Stimulated activated CD4-positive, alpha-beta T cell treated with anti-CD3 and anti-CD28 coated beads, Interleukin-12 subunit alpha, Interleukin-12 subunit beta, amount 100 ng/mL, for 48 hours (primary cell): Measurements from ENCODE around the gene RECQL5.
"Not testable (repeated sequence)": the region's sequence is repeated elsewhere in the genome, so short reads cannot be mapped to it uniquely, and the experiment has no call there.

Experiments used
- DNase-seq, 3 donors: peaks; one replicate each; pipeline ENCODE4 v3.0.0-alpha.2; 2020; ENCODE audit warnings: low read depth in 2 of 3, low spot score in 1 of 3

The RECQL5 gene

DNA sequence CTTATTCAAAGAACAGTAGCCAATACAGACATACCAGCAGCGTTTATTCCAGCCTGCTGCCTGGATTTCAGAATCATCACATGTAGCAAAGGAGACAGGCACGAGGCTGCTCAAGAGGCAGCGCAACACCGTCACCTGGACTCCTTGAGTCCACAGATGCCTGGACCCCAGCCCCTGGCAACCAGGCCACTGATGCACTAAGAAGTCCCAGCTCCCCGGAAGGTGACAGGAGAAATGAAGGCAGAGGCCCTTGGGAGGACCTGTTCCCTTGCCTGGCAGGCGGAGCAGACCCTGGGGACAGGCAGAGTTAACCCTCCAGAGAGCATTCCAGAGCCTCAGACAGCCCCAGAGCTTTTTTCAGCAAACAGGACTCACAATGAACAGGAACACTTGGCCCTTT is 17.3 kb downstream of the RECQL5 start:
- DNase-seq, result no peak

DNA sequence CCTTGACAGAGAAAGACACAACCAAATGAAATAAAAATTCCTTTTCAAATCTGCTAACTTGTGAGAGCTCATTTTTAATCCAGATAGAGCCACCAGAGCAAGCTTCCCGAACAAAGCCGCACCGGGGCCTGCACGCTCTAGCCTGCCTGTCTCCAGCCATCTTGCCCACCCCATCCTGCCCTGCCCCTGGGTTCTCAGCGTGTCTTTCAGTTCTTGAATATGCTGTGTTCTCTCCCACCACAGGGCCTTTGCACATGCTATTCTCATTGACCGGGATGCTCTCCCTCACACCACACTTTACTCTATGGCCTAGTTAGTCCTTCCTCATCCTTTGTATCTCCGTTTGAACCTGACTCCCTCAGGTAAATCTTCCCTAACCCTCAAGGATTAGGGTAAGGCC is 19.0 kb downstream of the RECQL5 start:
- DNase-seq, result no peak

DNA sequence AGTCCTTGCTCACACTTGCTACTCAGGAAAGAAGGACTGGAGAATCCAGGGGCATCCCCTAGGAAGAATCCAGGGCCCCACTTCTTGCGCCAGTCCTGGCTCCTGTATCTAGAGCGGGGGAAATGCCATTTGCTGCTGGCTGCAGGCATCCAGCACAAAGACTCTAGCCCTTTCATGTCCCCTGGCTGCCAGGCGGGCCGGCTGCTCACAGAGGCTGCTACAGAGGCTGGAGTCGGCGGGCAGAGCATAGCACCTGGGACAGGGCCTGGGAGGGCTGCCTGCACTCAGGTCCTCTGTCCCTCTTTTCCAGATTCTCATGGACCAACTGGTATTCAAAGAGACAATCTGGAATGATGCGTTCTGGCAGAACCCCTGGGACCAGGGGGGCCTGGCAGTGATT is 19.9 kb downstream of the RECQL5 start:
- no peak for DNase-seq

DNA sequence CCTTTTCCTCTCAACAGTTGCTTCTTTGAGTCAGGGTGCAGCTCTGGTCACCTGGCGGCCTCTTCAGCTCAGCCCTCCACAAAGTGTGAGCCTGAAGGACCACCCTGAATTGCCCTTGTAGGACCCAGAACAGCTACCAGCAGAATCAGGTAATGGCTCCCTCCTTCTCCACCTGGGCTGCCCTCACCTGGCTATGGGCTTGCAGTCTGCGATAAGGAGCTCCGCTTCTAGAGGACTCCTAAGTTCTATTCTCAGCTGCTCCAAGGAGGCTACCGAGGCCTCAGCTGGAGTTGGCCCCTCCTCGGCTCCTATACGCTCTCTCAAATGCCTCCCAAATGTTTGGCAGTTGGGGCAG is 20.3 kb downstream of the RECQL5 start:
- DNase-seq, result no peak

DNA sequence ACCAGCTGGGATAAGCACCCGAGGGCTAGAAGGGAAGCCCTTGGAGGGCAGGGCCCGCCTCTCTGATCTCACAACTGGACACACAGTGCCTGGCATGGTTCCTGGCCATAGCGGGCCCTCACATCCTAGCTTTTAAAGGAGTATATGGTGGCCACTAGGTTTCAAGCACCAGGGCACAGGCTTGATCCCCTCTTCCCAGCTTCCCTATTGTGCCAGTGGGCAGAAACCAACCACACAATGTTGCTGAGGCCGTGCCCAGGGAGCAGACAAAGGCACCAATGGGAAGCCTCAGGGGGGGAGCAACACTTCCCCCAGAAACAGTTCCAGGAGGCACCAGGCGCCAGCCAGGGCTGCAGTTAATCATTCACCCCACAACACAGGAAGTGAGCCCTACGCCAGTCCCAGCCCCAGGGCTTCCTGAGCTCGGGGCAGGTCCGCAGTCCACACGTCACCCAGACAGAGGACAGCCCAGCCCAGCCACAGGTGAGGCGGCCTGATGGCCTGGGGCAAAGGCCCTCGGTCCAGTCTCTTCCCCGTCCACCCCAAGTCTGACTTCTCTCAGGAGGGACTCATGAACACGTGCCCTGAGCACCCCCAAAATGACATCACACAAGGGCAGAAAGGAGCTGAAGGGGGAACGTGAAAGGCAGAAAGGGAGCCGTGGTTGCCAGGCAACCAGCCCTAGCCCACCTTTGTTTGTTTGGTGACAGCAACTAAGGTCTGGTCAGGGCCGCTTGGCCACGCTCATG is 20.9 kb downstream of the RECQL5 start:
- DNase-seq, result no peak

DNA sequence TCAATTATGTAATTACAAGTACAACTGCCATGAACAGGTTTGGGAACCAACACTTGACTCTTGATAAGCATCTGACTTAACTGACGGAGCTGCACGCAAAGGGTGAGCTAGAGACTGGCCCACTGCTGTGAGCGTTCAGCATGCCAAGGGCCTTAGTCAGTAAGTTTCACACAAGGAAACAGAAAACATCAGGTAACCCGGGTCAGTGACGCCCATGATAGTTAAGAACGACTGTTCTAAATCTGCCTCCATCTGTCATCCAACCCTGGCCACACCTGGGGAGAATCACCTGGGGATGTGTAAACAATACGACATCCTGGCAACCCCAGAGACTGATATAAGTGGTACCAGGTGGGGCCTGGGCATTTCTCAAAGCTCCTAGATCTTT is 21.5 kb downstream of the RECQL5 start:
- DNase-seq, result no peak

DNA sequence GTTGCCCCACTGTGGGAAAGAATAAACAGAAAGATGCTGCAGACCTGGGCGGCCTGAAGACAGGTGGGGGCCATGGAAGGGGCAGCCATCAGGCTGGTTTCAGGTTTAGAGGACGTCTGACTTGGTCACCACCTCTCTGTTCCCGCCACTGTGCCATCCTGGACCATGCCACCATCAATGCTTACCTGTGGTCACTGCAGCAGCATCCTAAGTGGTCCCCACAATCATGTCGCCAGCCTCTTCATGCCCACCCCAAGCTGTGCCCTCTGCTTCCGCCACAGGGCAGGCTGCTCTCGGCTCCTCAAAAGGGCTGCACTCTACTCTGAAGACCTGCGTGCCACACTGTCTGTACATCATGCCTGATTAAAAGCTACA is 23.3 kb downstream of the RECQL5 start:
- DNase-seq, result no peak

DNA sequence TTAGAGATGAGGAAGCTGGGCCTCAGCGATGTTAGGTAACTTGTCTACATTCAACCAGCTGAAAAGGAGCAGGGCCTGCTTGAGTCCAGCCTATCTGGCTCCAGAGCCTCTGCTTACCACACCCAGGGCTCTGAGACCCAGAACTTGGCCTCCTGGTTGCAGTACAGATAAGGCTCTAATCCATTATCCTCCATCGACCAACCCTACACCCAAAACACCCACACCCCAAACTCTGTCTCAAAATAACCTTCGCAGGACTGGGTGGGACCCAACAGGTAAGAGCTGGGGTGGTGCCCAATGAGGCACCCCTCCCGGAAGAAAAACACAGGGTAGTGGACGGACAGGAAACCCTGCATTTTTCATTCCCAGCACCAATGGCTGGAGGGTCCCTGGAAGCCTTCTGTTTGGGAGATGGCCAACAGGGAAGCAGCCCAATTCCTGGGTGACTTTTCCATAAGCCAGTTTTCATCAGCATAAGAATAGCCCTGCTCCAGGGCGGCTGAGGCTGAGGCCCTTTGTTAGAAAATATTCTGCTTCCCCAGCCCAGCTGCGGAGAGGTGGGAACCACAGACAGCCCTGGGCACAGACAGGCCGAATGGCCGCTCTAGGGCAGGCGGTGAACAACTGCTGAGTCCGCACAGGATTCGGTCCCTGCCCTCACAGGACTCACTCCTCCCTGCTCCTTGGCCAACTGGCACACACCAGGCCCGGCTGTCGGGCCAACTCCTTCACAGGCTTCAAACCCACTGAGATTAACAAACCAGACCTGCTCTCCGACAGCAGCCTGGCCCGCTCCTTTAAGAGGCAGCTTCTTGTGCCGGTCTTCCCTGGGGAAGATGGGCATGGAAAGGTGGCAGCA is 23.9 kb downstream of the RECQL5 start:
- DNase-seq, result no peak

DNA sequence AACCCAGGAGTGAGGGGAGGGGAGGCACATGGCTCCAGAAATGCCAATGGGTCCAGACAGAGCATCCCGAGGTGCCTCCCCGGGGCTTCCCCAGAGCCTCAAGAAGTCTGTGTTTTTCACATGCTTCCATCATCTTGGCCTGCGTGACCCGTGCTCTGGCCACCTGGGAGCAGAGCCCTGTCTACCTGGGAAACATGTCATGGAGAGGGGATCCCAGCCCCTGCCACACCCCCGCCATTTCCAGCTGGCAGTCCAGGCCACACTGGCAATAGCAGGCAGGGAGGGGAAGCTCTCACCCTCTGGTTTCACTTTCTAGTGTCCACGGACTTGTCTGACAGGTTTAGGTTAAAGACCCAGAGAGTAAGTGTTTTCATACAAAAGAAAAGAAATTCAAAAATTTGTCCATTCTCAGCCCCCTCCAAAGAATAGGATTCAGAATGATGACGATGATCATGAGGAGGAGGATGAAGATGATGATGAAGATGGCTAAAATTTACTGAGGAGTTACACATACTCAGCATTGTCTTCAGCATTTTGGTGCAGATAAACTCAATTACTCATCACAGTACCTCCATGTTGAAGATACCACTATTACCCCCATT is 24.7 kb downstream of the RECQL5 start:
- no peak for DNase-seq

DNA sequence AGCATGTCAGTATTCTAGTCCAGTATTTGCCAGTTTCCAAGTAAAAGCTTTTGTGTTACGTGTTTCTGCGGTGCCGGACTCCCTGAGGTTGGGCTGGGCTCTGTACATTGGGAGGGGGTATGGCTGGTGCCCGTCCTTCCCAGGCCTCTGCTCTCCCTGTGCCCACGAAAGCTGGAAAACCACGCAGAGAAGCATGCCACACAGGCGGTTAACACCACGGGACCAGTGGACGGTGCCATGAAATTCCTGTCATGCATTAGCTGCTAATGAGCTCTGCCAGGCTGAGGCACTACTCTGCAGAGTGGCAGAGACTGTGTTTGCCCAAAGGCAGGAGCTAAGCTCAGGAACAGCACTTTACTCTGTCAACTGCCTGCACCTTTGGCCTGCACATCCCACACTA is 25.6 kb downstream of the RECQL5 start:
- no peak for DNase-seq

DNA sequence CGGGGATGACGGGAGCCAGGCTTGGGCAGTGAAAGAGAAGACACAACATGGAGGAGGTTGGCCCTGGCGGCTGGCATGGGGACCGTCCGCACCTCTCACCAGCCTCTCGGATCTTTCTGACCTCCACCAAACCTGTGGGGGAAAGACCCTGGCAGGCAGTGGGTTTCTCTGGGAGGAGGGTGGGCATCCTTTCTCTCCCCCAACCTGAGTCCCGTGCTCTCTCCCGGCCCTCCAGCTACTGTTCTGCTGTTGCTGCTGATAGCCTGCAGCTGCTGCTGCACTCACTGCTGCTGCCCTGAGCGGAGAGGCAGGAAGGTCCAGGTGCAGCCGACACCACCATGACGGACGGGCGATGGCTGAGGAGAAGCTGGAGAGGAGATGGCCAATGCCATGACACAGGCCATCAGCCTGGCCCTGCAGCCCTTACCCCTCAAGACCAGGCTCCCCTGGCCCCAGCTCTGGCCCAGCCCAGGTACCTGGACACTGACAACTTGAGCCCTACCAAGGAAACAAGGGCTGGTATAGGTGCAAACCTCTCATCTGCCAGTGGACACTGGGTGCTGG is 26.3 kb downstream of the RECQL5 start:
- DNase-seq, result no peak

DNA sequence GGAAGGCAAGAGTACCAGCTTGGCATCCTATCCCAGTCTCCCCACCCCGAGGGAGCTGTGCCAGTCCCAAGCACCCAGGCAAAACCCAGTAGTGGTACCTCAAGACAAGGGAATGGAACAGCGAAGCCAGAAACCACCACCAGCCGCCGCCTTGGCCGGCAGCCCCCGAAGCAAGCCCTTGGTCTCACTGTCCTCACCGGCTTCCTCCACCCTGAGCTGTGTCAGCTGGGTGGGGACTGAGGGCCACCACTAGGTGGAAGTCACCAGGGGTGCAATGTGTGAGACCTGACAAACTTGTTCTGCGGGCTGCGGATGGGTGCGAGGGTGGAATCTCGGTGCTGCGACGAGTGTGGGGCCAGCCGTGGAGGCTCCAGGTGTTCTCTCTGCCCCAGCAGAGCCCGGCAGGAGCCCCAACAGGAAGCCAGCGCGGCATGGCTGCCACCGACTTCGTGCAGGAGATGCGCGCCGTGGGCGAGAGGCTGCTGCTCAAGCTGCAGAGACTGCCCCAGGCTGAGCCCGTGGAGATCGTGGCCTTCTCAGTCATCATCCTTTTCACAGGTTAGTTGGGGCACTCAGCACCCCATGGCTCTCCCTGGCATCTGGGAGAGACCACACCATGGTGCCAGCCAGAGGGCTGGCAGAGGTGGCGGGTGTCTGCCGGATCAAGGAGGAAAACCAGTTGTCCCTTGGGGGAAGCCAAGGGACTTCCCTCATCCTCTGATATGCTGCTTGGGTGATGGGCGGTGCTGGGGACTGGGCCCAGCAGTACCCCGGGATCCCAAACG is 27.0 kb downstream of the RECQL5 start:
- DNase-seq, result no peak

DNA sequence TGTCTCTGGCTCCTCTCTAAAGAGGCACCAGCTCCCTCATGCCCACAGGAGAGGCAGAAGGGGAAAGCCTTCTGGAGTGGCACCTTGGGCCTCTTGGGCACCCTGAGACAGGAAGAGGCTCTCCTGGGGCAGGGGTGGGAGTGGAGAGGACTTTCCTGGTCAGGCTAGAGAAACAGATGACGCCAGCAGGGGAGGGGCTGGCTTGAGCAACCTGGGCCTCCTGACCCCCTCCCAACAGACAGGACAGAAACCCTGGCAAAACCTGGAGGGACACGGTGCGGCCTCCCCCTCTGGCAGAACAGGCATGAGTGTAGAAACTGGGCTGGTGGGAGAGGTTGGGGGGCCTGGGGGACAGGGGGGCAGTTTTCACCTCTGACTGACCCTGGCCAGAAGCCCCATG is 27.6 kb downstream of the RECQL5 start:
- no peak for DNase-seq

DNA sequence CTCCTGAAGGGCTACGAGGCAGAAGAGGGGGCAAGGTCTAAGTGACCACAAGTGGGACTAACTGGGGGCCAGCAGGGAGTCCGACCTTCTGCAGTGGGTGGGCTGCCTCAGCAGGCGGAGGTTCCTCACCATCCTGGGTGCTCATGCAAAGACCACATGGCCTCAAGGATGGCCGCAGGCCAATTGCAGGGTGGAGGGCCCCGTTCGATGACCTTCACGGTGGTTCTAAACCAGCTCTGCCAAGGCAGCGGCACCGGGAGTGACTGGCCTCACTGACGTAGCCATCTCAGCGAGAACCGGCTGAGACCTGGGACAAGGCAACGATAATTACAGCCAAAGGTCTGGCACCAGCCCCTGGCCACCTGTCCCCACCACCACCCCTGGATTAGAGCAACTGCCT is 28.1 kb downstream of the RECQL5 start:
- DNase-seq, result no peak

DNA sequence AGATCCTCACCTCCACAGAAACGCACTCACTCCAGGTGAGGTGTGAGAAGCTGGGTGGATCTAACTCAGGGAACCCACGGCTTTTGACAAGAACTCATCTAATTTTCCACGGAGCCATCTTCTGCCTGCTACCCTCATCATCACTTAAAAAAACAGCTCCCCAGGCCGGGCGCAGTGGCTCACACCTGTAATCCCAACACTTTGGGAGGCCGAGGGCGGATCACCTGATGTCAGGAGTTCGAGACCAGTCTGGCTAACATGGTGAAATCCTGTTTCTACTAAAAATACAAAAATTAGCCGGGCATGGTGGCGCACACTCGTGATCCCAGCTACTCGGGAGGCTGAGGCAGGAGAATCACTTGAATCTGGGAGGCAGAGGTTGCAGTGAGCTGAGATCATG is 28.9 kb downstream of the RECQL5 start:
- DNase-seq, result not testable (repeated sequence)

DNA sequence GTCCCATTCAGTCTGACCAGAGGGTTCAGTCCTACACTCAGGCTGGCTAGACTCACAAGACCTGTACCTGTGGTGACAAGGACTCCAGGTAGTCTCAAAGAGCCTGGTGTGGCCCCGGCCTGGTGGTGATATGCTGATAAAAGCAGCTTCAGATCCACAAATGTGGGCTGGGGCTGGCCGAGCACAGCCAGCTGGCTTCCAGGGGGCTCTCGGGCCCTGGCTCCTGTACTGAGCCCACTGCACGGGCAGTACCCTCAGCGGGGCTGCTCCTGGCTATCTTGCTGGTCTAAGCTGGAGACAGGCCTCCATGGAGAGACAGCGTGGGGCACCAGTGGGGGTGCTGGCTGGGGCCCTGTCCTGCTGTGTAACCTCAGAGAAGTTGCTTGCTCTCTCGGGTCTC is 29.4 kb downstream of the RECQL5 start:
- no peak for DNase-seq

DNA sequence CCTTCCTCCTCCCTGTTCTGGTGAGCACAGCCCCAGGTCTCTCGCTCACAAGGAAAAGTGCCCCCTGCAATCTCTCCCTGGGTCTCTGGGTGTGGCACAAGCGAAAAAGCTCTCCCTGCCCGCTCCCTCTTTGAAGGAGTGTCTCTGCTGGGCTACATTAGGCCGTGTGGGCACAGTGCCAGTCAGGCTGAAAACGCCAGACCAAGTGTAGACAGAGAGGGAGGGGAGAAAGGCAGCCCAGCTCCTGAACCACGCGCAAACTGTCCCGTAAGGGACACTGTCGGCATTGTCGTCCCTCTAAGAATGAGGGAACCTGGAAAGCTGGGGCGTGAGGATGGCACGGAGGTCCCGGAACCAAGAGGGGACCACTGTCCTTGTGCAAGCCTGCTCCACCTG is 29.8 kb downstream of the RECQL5 start:
- no peak for DNase-seq

DNA sequence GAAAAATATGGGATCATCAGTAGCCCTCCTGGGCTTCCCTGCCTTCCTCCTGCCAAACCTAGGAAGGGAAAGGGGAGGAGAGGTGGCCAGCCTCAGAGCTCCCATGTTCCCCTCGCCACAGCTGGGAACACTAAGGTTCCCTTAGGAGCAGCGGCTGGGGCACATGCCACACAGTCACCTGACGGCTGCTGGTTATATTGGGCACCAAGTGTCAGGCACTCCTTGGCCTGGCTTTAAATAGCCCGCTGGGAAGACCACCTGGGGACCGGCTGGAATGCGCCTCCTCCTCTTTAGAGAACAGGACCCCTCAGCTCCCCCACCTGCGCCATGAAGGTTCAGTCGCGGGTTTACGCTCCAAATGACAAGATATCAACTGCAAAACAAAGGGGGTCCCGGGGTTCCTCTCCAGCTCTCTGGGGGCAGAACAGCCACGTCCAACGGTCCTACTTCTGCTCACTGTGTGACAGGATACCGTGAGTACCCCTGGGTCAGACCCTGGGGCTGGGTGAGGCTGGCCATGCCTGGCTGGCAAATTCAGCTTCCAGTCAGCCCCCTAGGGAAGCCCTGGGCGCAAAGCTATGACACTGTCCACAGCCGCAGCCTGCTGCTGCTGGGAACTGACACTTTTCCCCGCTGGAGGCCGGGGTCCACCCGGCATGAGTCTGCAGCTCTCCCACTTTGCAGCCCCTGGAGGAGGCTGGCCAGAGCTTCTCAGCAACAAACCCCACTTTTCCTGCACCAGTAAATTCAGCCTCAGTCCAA is 30.4 kb downstream of the RECQL5 start:
- no peak for DNase-seq

DNA sequence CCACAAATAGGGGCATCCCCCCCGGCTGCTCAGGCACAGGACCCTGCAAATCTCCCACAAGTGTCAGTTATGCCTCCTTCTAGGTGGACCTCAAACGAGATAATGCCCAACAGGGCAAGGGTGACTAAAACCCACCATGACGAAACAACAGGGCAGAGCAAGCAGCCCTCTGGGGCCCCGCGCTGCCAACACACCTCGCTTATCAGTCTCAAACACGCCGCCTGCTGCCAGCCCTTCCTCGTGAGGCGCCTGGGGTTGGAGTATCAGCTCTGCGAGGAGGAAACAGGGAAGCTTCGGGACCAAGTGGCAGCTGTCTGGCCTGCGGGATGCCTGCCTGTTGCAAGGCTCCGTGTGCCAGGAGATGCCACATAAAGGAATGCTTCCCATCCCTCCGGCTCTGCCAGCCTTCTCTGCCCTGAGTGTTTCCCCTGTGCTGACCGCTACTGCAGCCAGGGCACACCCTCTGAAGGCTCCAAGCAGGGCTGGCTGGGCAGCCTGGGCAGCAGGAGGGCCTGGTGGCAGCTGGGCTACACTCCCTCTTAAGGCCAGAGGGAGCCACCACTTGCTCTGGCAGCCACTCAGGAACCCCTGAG is 31.2 kb downstream of the RECQL5 start:
- no peak for DNase-seq
